Activated CD8-positive, alpha-beta T cell treated with anti-CD3 and anti-CD28 coated beads for 36 hours (primary cell): Measurements from ENCODE around the gene FBXO39. TPM values are rescaled to one million over a fixed set of nuclear protein-coding genes. Genes with fewer than 3 reads are reported as not detected.
"Not testable (repeated sequence)": the region's sequence is repeated elsewhere in the genome, so short reads cannot be mapped to it uniquely, and the experiment has no call there.

Experiments
- ATAC-seq: fragments of 200-7000 bp; cut with Tn5 transposase; one replicate; pipeline ENCODE4 v1.10.0; 2021; ENCODE audit warnings: mild to moderate bottlenecking, moderate library complexity
- CTCF ChIA-PET: fragments of 350-600 bp; sonication (Branson Sonifier 250); formaldehyde crosslinking; loops from one replicate; lab custom pipeline; 2021; ENCODE audit warnings: antibody characterized with exemption; lab: Charles Lee
- POLR2A ChIA-PET: fragments of 350-600 bp; sonication (Branson Sonifier 250); formaldehyde crosslinking; loops from one replicate; lab custom pipeline; 2021; ENCODE audit warnings: antibody characterized with exemption; lab: Charles Lee
- DNase-seq: peaks from one replicate; pipeline ENCODE4 v3.0.0-alpha.2; 2020
- H3K27ac Mint-ChIP-seq: one replicate; pipeline ENCODE4 v1.8.0; 2021; ENCODE audit warnings: mild to moderate bottlenecking, mixed read lengths
- H3K27me3 Mint-ChIP-seq: one replicate; pipeline ENCODE4 v1.8.0; 2021; ENCODE audit warnings: mixed read lengths
- H3K36me3 Mint-ChIP-seq: one replicate; pipeline ENCODE4 v1.8.0; 2021; ENCODE audit warnings: low read depth, mixed read lengths
- H3K4me1 Mint-ChIP-seq: one replicate; pipeline ENCODE4 v1.8.0; 2021; ENCODE audit warnings: low read depth, mixed read lengths
- H3K4me3 Mint-ChIP-seq: one replicate; pipeline ENCODE4 v1.8.0; 2021; ENCODE audit warnings: mild to moderate bottlenecking, moderate library complexity, mixed read lengths
- H3K9me3 Mint-ChIP-seq: one replicate; pipeline ENCODE4 v1.8.0; 2021; ENCODE audit warnings: mixed read lengths
- intact Hi-C: fragments of 100-400 bp; cut with micrococcal nuclease; formaldehyde crosslinking; loops from one replicate; pipeline ENCODE4 v1.10.0; 2022
- total RNA-seq, 2 experiments: library from RNA; stranded (reverse); gene quantifications; one replicate each; pipeline ENCODE4 v1.2.3, GENCODE V29; 2021
- TF ChIP-seq, protein P1 (sequence below): fragments of 200-600 bp; IDR thresholded peaks from one replicate; pipeline ENCODE4 v1.8.0; 2022; ENCODE audit warnings: antibody characterized with exemption, mild to moderate bottlenecking

The FBXO39 gene
- total RNA-seq, 2 experiments from 2014 or later = not detected

DNA sequence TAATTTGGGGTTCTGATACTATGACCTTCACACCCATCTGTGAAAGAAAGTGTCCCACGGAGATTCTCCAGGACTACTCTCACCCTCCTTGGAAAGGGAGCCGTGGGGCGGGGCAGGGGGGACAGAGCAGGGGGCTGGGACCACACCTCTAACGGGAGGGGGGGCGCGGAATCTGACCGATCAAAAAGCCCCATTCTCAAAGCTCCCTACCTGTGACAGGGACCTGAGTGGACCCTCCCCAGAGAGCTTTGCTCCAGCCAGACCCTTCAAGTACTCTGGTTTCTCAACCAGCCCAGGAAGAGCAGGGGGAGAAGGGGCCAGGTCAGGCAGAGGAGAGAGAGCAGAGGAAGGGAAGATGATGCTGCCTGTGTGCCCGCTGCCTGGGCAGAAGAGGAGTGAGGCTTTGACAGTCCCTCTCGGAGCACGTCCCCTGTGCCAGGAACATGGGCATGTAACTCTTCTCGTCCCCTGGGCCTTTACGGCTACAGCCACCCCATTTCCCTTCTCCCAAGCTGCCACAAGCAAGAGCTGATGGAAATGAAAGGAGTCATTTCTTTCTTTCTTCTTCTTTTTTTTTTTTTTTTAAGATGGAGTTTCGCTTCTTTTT lies 19.5 kb upstream of the FBXO39 start:
- intact Hi-C loops = no loop called here
- ChIA-PET POLR2A (interaction anchor here (0.6 to 1.8 kb wide), 2 partner anchors 31 to 97 kb away, joined by 3 read pairs; no protein-coding TSS in a partner anchor), CTCF (interaction anchor here (1.5 kb wide), 1 partner anchor 87 kb away, joined by 5 read pairs; no protein-coding TSS in a partner anchor)
- no peaks in the 10 kb centered on the region for H3K27me3 Mint-ChIP-seq
- peaks cover 5% of the 10 kb centered on the region for H3K36me3 Mint-ChIP-seq
- H3K4me3 Mint-ChIP-seq = peak overlapping the region; percentile 85
- ATAC-seq (no peak), DNase-seq (no peak)
- H3K4me1 Mint-ChIP-seq = peaks cover 49% of the 10 kb centered on the region
- H3K9me3 Mint-ChIP-seq = no peaks in the 10 kb centered on the region
- H3K27ac Mint-ChIP-seq = peak overlapping the region; percentile 91
- TF ChIP-seq, protein P1, sequence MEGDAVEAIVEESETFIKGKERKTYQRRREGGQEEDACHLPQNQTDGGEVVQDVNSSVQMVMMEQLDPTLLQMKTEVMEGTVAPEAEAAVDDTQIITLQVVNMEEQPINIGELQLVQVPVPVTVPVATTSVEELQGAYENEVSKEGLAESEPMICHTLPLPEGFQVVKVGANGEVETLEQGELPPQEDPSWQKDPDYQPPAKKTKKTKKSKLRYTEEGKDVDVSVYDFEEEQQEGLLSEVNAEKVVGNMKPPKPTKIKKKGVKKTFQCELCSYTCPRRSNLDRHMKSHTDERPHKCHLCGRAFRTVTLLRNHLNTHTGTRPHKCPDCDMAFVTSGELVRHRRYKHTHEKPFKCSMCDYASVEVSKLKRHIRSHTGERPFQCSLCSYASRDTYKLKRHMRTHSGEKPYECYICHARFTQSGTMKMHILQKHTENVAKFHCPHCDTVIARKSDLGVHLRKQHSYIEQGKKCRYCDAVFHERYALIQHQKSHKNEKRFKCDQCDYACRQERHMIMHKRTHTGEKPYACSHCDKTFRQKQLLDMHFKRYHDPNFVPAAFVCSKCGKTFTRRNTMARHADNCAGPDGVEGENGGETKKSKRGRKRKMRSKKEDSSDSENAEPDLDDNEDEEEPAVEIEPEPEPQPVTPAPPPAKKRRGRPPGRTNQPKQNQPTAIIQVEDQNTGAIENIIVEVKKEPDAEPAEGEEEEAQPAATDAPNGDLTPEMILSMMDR = no peak

DNA sequence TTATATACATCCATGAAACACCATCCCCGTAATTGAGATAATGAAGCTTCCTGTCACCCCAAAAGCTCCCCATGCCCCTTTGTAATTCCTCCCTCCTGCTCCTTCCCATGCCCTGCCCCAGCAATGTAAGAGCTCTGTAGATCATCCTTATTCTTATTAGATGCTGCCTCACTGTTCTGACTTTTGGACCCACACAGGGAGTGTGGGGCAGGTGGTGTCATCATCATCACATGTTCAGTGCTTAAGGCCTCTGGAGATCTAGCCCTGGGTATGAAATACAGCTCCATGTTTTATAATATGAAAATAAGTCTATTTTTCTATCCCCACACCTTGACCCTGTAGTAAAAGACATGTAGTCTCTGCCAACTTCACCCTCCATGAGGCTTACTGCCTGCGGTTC lies 18.3 kb upstream of the FBXO39 start:
- ChIA-PET POLR2A (interaction anchor here (1.8 kb wide), 1 partner anchor 30 kb away, joined by 3 read pairs; no protein-coding TSS in a partner anchor), CTCF (no interaction called here)
- intact Hi-C loops = no loop called here
- ATAC-seq (no peak), DNase-seq (no peak)
- H3K27me3 Mint-ChIP-seq = no peaks in the 10 kb centered on the region
- TF ChIP-seq, protein P1 = no peak
- peaks cover 15% of the 10 kb centered on the region for H3K36me3 Mint-ChIP-seq
- H3K4me1 Mint-ChIP-seq = peaks cover 40% of the 10 kb centered on the region
- H3K9me3 Mint-ChIP-seq = no peaks in the 10 kb centered on the region
- peak overlapping the region; percentile 18 for H3K27ac Mint-ChIP-seq
- H3K4me3 Mint-ChIP-seq = peak overlapping the region; percentile 14

DNA sequence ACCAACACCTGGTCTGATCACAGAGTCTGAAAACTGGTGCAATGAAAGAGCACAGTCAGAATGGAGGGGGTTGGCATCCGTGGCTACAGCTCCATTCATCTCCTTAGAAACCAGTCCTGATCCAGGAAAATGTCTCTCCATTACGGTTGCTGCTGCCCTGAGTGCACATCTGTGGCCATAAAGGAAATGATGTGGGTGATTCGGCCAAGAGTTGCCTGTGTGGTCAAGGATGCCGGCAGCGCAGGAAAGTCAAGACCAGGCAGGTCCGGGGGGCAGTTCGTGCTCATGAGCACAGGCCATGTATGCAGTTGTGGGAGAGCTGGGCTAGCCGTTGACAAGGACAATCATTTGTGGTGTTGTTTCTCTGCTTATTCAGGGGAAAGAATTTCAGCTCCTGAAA lies 14.2 kb upstream of the FBXO39 start:
- Mint-ChIP-seq H3K4me1 (peaks cover 12% of the 10 kb centered on the region), H3K9me3 (peaks cover 10% of the 10 kb centered on the region), H3K4me3 (no peak overlapping the region), H3K36me3 (peaks cover 46% of the 10 kb centered on the region), H3K27me3 (no peaks in the 10 kb centered on the region), H3K27ac (no peak overlapping the region)
- POLR2A ChIA-PET = no interaction called here
- CTCF ChIA-PET = no interaction called here
- TF ChIP-seq, protein P1 = no peak
- intact Hi-C loops = no loop called here
- no peak for ATAC-seq
- DNase-seq = no peak

DNA sequence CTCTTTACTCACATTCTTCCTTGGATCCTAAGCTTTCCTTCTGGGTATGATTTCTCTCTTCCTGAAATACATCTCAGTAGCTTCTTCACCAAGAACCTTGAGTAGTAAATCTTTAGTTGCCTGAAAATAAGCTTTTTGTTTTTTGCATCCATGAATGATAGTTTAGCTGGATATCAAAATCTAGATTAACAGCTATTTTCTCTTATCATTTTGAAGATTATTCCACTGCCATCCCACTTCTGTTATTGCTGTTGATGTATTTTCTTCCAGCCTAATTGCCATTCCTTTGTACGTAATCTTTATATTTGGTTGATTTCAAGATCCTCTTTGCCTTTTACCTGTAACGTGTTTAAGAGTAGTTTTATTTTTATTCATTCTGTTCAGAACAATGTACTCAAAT lies 7.6 kb upstream of the FBXO39 start:
- DNase-seq = no peak
- intact Hi-C loops = no loop called here
- H3K9me3 Mint-ChIP-seq = peaks cover 39% of the 10 kb centered on the region
- TF ChIP-seq, protein P1 = no peak
- H3K36me3 Mint-ChIP-seq = peaks cover 89% of the 10 kb centered on the region
- ChIA-PET POLR2A (no interaction called here), CTCF (no interaction called here)
- ATAC-seq = no peak
- H3K27me3 Mint-ChIP-seq = no peaks in the 10 kb centered on the region
- H3K27ac Mint-ChIP-seq = no peak overlapping the region
- no peak overlapping the region for H3K4me3 Mint-ChIP-seq
- no peaks in the 10 kb centered on the region for H3K4me1 Mint-ChIP-seq

DNA sequence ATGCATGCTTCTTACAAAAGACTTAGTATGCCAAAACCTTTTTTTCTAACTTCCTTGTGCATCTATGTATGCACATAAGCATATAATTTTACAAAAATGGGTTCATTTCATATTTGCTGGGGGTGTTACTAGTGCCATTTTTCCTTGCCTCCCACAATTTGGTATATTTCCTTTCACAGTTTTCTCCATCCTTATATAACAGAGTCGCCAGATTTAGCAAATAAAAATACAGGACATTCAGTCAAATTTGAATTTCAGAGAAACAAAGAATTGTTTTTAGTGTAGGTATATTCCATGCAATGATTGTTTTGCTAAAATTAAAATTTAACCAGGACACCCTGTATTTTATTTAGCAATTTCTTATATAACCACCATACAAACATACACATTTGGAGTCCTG lies 4.0 kb upstream of the FBXO39 start:
- peaks cover 77% of the 10 kb centered on the region for H3K36me3 Mint-ChIP-seq
- ATAC-seq (no peak), DNase-seq (no peak)
- no peak overlapping the region for H3K27ac Mint-ChIP-seq
- CTCF ChIA-PET = no interaction called here
- H3K4me3 Mint-ChIP-seq = no peak overlapping the region
- intact Hi-C loops = no loop called here
- POLR2A ChIA-PET = interaction anchor here (0.5 kb wide), 1 partner anchor 380 kb away, joined by 4 read pairs; no protein-coding TSS in a partner anchor
- TF ChIP-seq, protein P1 = no peak
- peaks cover 43% of the 10 kb centered on the region for H3K9me3 Mint-ChIP-seq
- H3K27me3 Mint-ChIP-seq = peaks cover 16% of the 10 kb centered on the region
- no peaks in the 10 kb centered on the region for H3K4me1 Mint-ChIP-seq

DNA sequence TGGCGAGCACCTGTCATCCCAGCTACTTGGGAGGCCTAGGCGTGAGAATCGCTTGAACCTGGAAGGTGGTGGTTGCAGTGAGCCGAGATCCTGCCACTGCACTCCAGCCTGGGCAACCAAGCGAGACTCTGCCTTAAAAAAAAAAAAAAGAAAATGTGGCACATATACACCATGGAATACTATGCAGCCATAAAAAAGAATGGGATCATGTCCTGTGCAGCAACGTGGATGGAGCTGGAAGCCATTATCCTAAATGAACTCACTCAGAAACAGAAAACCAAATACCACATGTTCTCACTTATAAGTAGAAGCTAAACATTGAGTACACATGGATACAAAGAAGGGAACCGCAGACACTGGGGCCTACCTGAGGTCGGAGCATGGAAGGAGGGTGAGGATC lies 1.1 kb upstream of the FBXO39 start:
- ATAC-seq, intact Hi-C loops, H3K4me1 Mint-ChIP-seq, DNase-seq, H3K27ac Mint-ChIP-seq, CTCF ChIA-PET, POLR2A ChIA-PET, H3K4me3 Mint-ChIP-seq: not testable (repeated sequence)
- peaks cover 27% of the 10 kb centered on the region for H3K9me3 Mint-ChIP-seq
- H3K36me3 Mint-ChIP-seq = peaks cover 51% of the 10 kb centered on the region
- H3K27me3 Mint-ChIP-seq = peaks cover 41% of the 10 kb centered on the region
